Heart left ventricle (tissue), 13 donors: ENCODE data around the gene SGIP1.

Source experiments
- CTCF ChIP-seq, 12 donors: fragments of 200-600 bp; sonication (generic) in 4 of 12; IDR thresholded peaks; one replicate each; pipeline versions ENCODE4 v1.5.0 to v1.8.0; 2018 to 2022; ENCODE audit warnings: antibody characterized with exemption in 12 of 12, mild to moderate bottlenecking in 5 of 12
- POLR2A ChIP-seq, 2 donors: fragments of 450-650 bp; IDR thresholded peaks; one replicate each; pipeline ENCODE4 v1.6.1; 2017; ENCODE audit warnings: antibody characterized with exemption in 2 of 2, mild to moderate bottlenecking in 2 of 2, moderate library complexity in 2 of 2
- donor health status: ischemic (EF 13 %, LVEDD 7.1; RV severe dilation, severe dysfunction).
- donor health status: DM: no; HTN: yes; CAD: no.
- donor health status: DM: no; HTN: no; CAD: no.
- donor health status: ischemic (EF 25% LVEDD 6.9; RV normal size, moderate dysfunction).
- donor health status: ischemic (EF 25% LVEDD 5.7; RV mildly dilated, moderate dysfunction).
- donor health status: ischemic (EF 35%, LVEDD 5.7; RV mildly dilated, moderate dysfunction).
- donor health status: nonischemic (EF 11% LVEDD 7.7; RV severe dilation, severe dysfunction).
- donor health status: DM: yes; HTN: yes; CAD: no.
- donor health status: PGD.
- donor health status: ischemic (EF 29% LVEDD 5.4; RV normal size, mild dysfunction).
- donor health status: nonischemic (EF 23%, LVEDD 6.1; RV moderate dilation, normal function).

- no peak for TF ChIP-seq POLR2A (IDR thresholded peaks at IDR 0.05)
- no peak for TF ChIP-seq CTCF (IDR thresholded peaks at IDR 0.05)
These were observed 65.4 kb downstream of the SGIP1 start for GRCh38 chr1:66599346-66599745.
